Measurements from ENCODE around the gene NDUFA8. TPM values are rescaled to one million over a fixed set of nuclear protein-coding genes. Genes with fewer than 3 reads are reported as not detected.

Gene NDUFA8
- total RNA-seq, 1 experiment from 2014 or later, result 70.7 TPM

- ChIA-PET CTCF (interaction anchor here (0.5 to 24.3 kb wide), 29 partner anchors 8 to 833 kb away, joined by 3 to 627 read pairs (median 8); partner anchors contain the start of genes MORN5, MRRF, NDUFA8 and PTGS1), POLR2A (interaction anchor here (0.5 to 1.5 kb wide), 4 partner anchors 11 to 138 kb away, joined by 3 to 4 read pairs (median 3); partner anchors contain the start of genes MRRF and RBM18)
- H3K4me3 Mint-ChIP-seq, result peak overlapping the region; percentile 73
- H3K27me3 Mint-ChIP-seq (ENCODE audit: low read depth), result peaks cover 50% of the 10 kb centered on the region
- peak; percentile 53 for DNase-seq (ENCODE audit: low spot score)
- no peaks in the 10 kb centered on the region for H3K9me3 Mint-ChIP-seq
- no peaks in the 10 kb centered on the region for H3K36me3 Mint-ChIP-seq
- no peak overlapping the region for H3K27ac Mint-ChIP-seq
- no peak for TF ChIP-seq ZNF532 (CRISPR knock-in tag; IDR thresholded peaks at IDR 0.05; ENCODE audit: borderline replicate concordance)
- TF ChIP-seq PRDM15 (CRISPR knock-in tag; IDR thresholded peaks at IDR 0.05), result no peak
- TF ChIP-seq JUN (CRISPR knock-in tag; IDR thresholded peaks at IDR 0.05), result no peak
- TF ChIP-seq GRHL2 (CRISPR knock-in tag; IDR thresholded peaks at IDR 0.05; ENCODE audit: insufficient replicate concordance, severe bottlenecking), result no peak
- peak; percentile 26; the same call in 1 of the 2 replicates for TF ChIP-seq ZNF423 (CRISPR knock-in tag; IDR thresholded peaks at IDR 0.05)
- TF ChIP-seq MLX (CRISPR knock-in tag; IDR thresholded peaks at IDR 0.05), result no peak
- TF ChIP-seq TCF7 (CRISPR knock-in tag; IDR thresholded peaks at IDR 0.05; ENCODE audit: low read depth), result no peak
- peak; percentile 54 for TF ChIP-seq ZNF121 (CRISPR knock-in tag; IDR thresholded peaks at IDR 0.05)
- 0 out of 2 replicates have a peak, but pooled peaks have one; percentile 24 for TF ChIP-seq TEAD4 (CRISPR knock-in tag; IDR thresholded peaks at IDR 0.05)
- TF ChIP-seq IRF1 (CRISPR knock-in tag; IDR thresholded peaks at IDR 0.05), result no peak
- no peak for TF ChIP-seq ZNF416 (CRISPR knock-in tag; IDR thresholded peaks at IDR 0.05)
- TF ChIP-seq CTCF (IDR thresholded peaks at IDR 0.05), result no peak
- TF ChIP-seq ZNF219 (CRISPR knock-in tag; IDR thresholded peaks at IDR 0.05; ENCODE audit: borderline replicate concordance), result no peak
- 0 out of 2 replicates have a peak, but pooled peaks have one; percentile 11 for TF ChIP-seq ZNF281 (CRISPR knock-in tag; IDR thresholded peaks at IDR 0.05)
- TF ChIP-seq NFATC4 (CRISPR knock-in tag; IDR thresholded peaks at IDR 0.05), result no peak
- no peak for TF ChIP-seq ZMAT4 (CRISPR knock-in tag; IDR thresholded peaks at IDR 0.05)
- no peak for TF ChIP-seq FOXP1 (CRISPR knock-in tag; IDR thresholded peaks at IDR 0.05; ENCODE audit: borderline replicate concordance)
- TF ChIP-seq NR3C1 (CRISPR knock-in tag; conservative IDR thresholded peaks at IDR 0.05; ENCODE audit: low read depth), result no peak
- peak; percentile 46 for ATAC-seq
- H3K4me1 Mint-ChIP-seq, result peaks cover 30% of the 10 kb centered on the region
Measured at GRCh38 chr9:122126331-122127261, 33.0 kb downstream of the NDUFA8 start.

All from WTC11 (cell line).